Endothelial cell of umbilical vein (primary cell): ENCODE results near the gene PAQR6. TPM values are rescaled to one million over a fixed set of nuclear protein-coding genes. Genes with fewer than 3 reads are reported as not detected.

Experiments
- BruUV-seq: library from RNA; stranded (reverse); fragments of 400-500 nt; replicated peaks from 2 replicates; lab custom pipeline; 2021; lab: Mats Ljungman, UMichigan
- CTCF ChIA-PET: fragments of 300-600, 350-600 bp; sonication (Branson Sonifier 250); formaldehyde crosslinking; loops from one replicate; lab custom pipeline; 2021; ENCODE audit warnings: antibody characterized with exemption, inconsistent platforms; lab: Charles Lee
- POLR2A ChIA-PET: fragments of 300-600, 350-600 bp; sonication (Branson Sonifier 250); formaldehyde crosslinking; loops from one replicate; lab custom pipeline; 2021; ENCODE audit warnings: antibody characterized with exemption, inconsistent platforms; lab: Charles Lee
- DNase-seq: peaks from one replicate; pipeline ENCODE4 v3.0.0-alpha.2; 2011; ENCODE audit warnings: low read depth, low spot score
- FAIRE-seq: peaks from 2 replicates; lab custom pipeline; 2011; peaks lifted over from hg19 to GRCh38; lab: Jason Lieb, UNC
- H2AFZ ChIP-seq: 2 replicates; pipeline ENCODE4 v1.6.0; 2012; ENCODE audit warnings: low read depth, low read length, control low read depth, inconsistent platforms
- H3K27ac ChIP-seq: 2 replicates; pipeline ENCODE4 v1.5.1; 2011; ENCODE audit warnings: low read depth, mild to moderate bottlenecking, control low read depth, low read length, moderate library complexity; ENCODE audit not compliant: insufficient read depth
- H3K27me3 ChIP-seq, 2 experiments: 2 replicates each; pipeline versions ENCODE4 v1.6.0 to v1.6.1; 2011; ENCODE audit warnings: low read length in 2 of 2, mixed read lengths in 1 of 2; ENCODE audit not compliant: control insufficient read depth in 2 of 2, insufficient read depth in 2 of 2
- H3K36me3 ChIP-seq, 2 experiments: 2 replicates in 1 of 2; 3 replicates in 1 of 2; pipeline ENCODE4 v1.5.1; 2011; ENCODE audit warnings: low read length in 2 of 2, mild to moderate bottlenecking in 1 of 2, moderate library complexity in 1 of 2; ENCODE audit not compliant: control insufficient read depth in 2 of 2, insufficient read depth in 2 of 2; ENCODE audit errors: extremely low read depth in 1 of 2
- H3K4me1 ChIP-seq: 3 replicates; pipeline ENCODE4 v1.5.1; 2011; ENCODE audit warnings: mild to moderate bottlenecking, low read length; ENCODE audit not compliant: control insufficient read depth, insufficient read depth; ENCODE audit errors: extremely low read depth
- H3K4me2 ChIP-seq: 2 replicates; pipeline ENCODE4 v1.6.1; 2011; ENCODE audit warnings: low read length, control low read depth, mixed read lengths; ENCODE audit not compliant: insufficient read depth
- H3K4me3 ChIP-seq, 3 experiments: fragments of 200-600 bp in 1 of 3; sonication (generic), shearing (Covaris generic) in 1 of 3; replicated peaks in 1 of 3; 2 replicates each; pipeline ENCODE4 v1.5.1; 2011 to 2016; ENCODE audit warnings: control low read depth in 3 of 3, low read length in 3 of 3, mild to moderate bottlenecking in 2 of 3, inconsistent platforms in 1 of 3, low read depth in 1 of 3, moderate library complexity in 1 of 3; ENCODE audit not compliant: insufficient read depth in 1 of 3
- H3K79me2 ChIP-seq: 2 replicates; pipeline ENCODE4 v1.6.0; 2012; ENCODE audit warnings: low read length, inconsistent platforms; ENCODE audit not compliant: control insufficient read depth, insufficient read depth
- H3K9ac ChIP-seq: replicated peaks from 2 replicates; pipeline ENCODE3; 2011; ENCODE audit warnings: low read length, control low read depth; ENCODE audit not compliant: insufficient read depth; ENCODE audit errors: extremely low read depth
- H3K9me1 ChIP-seq: replicated peaks from 3 replicates; pipeline ENCODE4 v1.6.0; 2011; ENCODE audit warnings: mild to moderate bottlenecking, low read length; ENCODE audit not compliant: control insufficient read depth, insufficient read depth; ENCODE audit errors: extremely low read depth
- H3K9me3 ChIP-seq: replicated peaks from 2 replicates; pipeline ENCODE4 v1.5.1; 2012; ENCODE audit warnings: low read length, inconsistent platforms; ENCODE audit not compliant: control insufficient read depth, insufficient read depth
- H4K20me1 ChIP-seq: replicated peaks from 2 replicates; pipeline ENCODE3; 2011; ENCODE audit warnings: mild to moderate bottlenecking, low read length; ENCODE audit not compliant: control insufficient read depth, insufficient read depth; ENCODE audit errors: extremely low read depth
- EZH2 ChIP-seq: IDR thresholded peaks from 2 replicates; pipeline ENCODE4 v1.6.1; 2012; ENCODE audit warnings: borderline replicate concordance, low read depth, mild to moderate bottlenecking, moderate library complexity, low read length, inconsistent platforms; ENCODE audit not compliant: severe bottlenecking
- FOS ChIP-seq: IDR thresholded peaks from 2 replicates; pipeline ENCODE4 v1.6.1; 2011; ENCODE audit warnings: mild to moderate bottlenecking, low read length, moderate library complexity, borderline replicate concordance; ENCODE audit not compliant: insufficient read depth
- JUN ChIP-seq: IDR thresholded peaks from 2 replicates; pipeline ENCODE4 v1.6.1; 2011; ENCODE audit warnings: borderline replicate concordance, low read depth; ENCODE audit not compliant: insufficient read length, insufficient read depth
- MAX ChIP-seq: IDR thresholded peaks from 2 replicates; pipeline ENCODE4 v1.6.1; 2011; ENCODE audit not compliant: insufficient read depth, insufficient read length
- MYC ChIP-seq: IDR thresholded peaks from one replicate; pipeline ENCODE4 v1.6.1; 2011; ENCODE audit warnings: mild to moderate bottlenecking, low read depth, low read length
- POLR2A ChIP-seq: IDR thresholded peaks from 2 replicates; pipeline ENCODE4 v1.6.1; 2012; ENCODE audit warnings: low read depth, mild to moderate bottlenecking, control low read depth, low read length
- POLR2AphosphoS5 ChIP-seq: IDR thresholded peaks from 2 replicates; pipeline ENCODE4 v1.6.1; 2012; ENCODE audit warnings: low read depth, mild to moderate bottlenecking, control low read depth, low read length, moderate library complexity; ENCODE audit not compliant: insufficient read depth
- dilution Hi-C: fragments of 300-500 bp; cut with MboI; formaldehyde crosslinking; loops from one replicate; pipeline ENCODE4 v1.15.0; 2019; ENCODE audit warnings: low sequenced_read_pairs; ENCODE audit not compliant: extremely low pct_ligation_motif_present
- intact Hi-C: fragments of 100-400 bp; cut with micrococcal nuclease; formaldehyde crosslinking; loops from one replicate; pipeline ENCODE4 v1.10.0; 2022
- polyA plus RNA-seq, 4 experiments: library from polyadenylated mRNA; depleted of rRNA in 3 of 4; stranded (reverse) in 3 of 4; unstranded in 1 of 4; fragments of >200 nt; gene quantifications; 2 replicates each; pipeline versions ENCODE4 v1.2.1 to v1.2.3, GENCODE V29; 2011 to 2012; ENCODE audit warnings: missing spikeins in 1 of 4
- total RNA-seq: library from RNA; stranded (reverse); gene quantifications from 2 replicates; pipeline ENCODE4 v1.2.3, GENCODE V29; 2021

PAQR6 gene
- total and polyA plus RNA-seq, 2 donors (not counting 3 experiments of a cell fraction or from before 2014, with no cell fraction given), result 1.6 to 2.2 TPM

DNA sequence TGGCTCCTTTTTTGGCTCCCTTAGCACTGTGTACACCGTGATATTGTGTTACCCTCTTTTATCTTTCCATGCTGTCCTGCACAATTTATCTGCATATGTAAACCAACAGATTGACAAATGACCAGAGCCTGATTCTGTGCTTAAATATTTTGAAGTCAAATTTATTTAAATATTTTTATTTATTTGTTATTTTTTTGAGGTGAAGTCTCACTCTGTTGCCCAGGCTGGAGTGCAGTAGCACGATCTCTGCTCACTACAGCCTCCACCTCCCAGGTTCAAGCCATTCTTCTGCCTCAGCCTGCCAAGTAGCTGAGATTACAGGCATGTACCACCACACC, 22.2 kb downstream of the PAQR6 start:
- ChIA-PET POLR2A (interaction anchor here (0.7 to 1.3 kb wide), 5 partner anchors 13 to 78 kb away, joined by 3 to 10 read pairs (median 5); partner anchors contain the start of gene PMF1), CTCF (interaction anchor here (0.6 to 8.8 kb wide), 41 partner anchors 8 to 258 kb away, joined by 3 to 489 read pairs (median 6); partner anchors contain the start of genes BGLAP, CCT3, MEX3A and PAQR6)
- no peak for FAIRE-seq
- dilution Hi-C loops (loop anchor here (10.0 kb wide), 1 partner anchor 91 kb away; no protein-coding TSS in a partner anchor), intact Hi-C loops (loop anchor here (1.0 to 5.0 kb wide), 4 partner anchors 33 to 135 kb away; partner anchors contain the start of gene SLC25A44)
- H3K79me2 ChIP-seq, result peaks cover 6% of the 10 kb centered on the region
- H2AFZ ChIP-seq, result no peak overlapping the region
- no TSS peak for BruUV-seq
- no peaks in the 10 kb centered on the region for H3K27me3 ChIP-seq
- H3K9me3 ChIP-seq, result no peaks in the 10 kb centered on the region
- no peak overlapping the region for H3K27ac ChIP-seq
- peaks cover 6% of the 10 kb centered on the region for H3K4me1 ChIP-seq
- no peak for DNase-seq
- H3K4me2 ChIP-seq, result no peak overlapping the region
- H3K4me3 ChIP-seq, result no peak overlapping the region
- no peaks in the 10 kb centered on the region for H4K20me1 ChIP-seq
- no peak overlapping the region for H3K9ac ChIP-seq
- peaks cover 5 to 18% of the 10 kb centered on the region in 2 experiments for H3K36me3 ChIP-seq
- H3K9me1 ChIP-seq, result no peaks in the 10 kb centered on the region
- TF ChIP-seq JUN (no peak), POLR2A (no peak), MYC (no peak), EZH2 (no peak), MAX (no peak), POLR2AphosphoS5 (no peak), FOS (no peak)
